ENCODE measurements around the gene MED27.

The MED27 gene

DNA sequence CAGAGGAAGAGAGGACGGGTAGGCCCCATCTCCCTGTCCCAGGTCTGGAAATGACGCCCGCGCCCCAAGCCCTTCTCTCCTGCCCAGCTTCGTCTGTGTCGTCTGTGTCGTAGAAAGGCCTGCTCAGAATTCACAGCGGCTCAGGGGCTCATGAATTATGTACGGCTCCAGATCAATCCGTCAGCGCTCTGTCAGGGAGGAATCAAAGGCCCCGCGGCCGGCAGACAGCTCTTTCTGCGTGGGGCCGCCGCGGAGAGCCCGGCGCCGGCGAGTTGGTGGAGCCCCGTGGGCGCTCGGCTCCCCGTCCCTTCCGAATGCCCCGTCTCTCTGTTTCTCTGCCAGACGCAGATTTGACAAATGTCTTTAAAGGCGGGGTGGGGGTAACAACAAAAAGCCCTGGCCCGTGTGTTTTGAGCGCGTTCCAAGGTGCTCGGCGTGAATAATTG, 255.9 kb downstream of the MED27 start:
- Histone ChIP-seq H3K4me3 (ENCODE audit: low read depth, low read length) (no peak overlapping the region), H3K27ac (ENCODE audit: low read depth, low read length) (no peak overlapping the region), H2BK12ac (ENCODE audit: low read length) (no peak overlapping the region), H4K8ac (ENCODE audit: low read depth, low read length) (no peak overlapping the region), H3K4ac (ENCODE audit: low read depth, low read length) (no peak overlapping the region), H3K27me3 (ENCODE audit: insufficient read depth, low read length) (no peaks in the 10 kb centered on the region), H2BK5ac (ENCODE audit: low read depth, low read length, poor library complexity) (no peak overlapping the region), H3K9me3 (ENCODE audit: insufficient read depth, low read depth, low read length) (no peaks in the 10 kb centered on the region), H2AFZ (ENCODE audit: insufficient read depth, low read length, poor library complexity) (no peak overlapping the region), H4K12ac (ENCODE audit: low read depth, low read length) (no peak overlapping the region), H3K9ac (ENCODE audit: low read length) (no peak overlapping the region), H3K23ac (ENCODE audit: low read length) (no peak overlapping the region), H3K79me1 (ENCODE audit: low read length) (no peaks in the 10 kb centered on the region), H3K14ac (ENCODE audit: low read length) (no peak overlapping the region), H3K79me2 (ENCODE audit: control insufficient read depth, insufficient read depth, low read length, poor library complexity) (no peaks in the 10 kb centered on the region), H3K36me3 (ENCODE audit: control insufficient read depth in 1 of 2, insufficient read depth in 2 of 2, low read length in 2 of 2) (no peaks in the 10 kb centered on the region), H4K91ac (ENCODE audit: low read depth, low read length) (no peak overlapping the region), H2AK5ac (ENCODE audit: low read length) (no peak overlapping the region), H2BK120ac (ENCODE audit: insufficient read depth, low read length, poor library complexity) (no peak overlapping the region), H3K18ac (ENCODE audit: low read length) (no peak overlapping the region), H3K4me2 (ENCODE audit: low read length) (no peak overlapping the region), H3K4me1 (ENCODE audit: control insufficient read depth in 1 of 2, insufficient read depth in 2 of 2, low read length in 2 of 2) (no peaks in the 10 kb centered on the region)
- no peak for DNase-seq
- no CpG with 5 or more reads among the region's 35 CpGs for WGBS (ENCODE audit: extremely low coverage, insufficient coverage, insufficient read length)

DNA sequence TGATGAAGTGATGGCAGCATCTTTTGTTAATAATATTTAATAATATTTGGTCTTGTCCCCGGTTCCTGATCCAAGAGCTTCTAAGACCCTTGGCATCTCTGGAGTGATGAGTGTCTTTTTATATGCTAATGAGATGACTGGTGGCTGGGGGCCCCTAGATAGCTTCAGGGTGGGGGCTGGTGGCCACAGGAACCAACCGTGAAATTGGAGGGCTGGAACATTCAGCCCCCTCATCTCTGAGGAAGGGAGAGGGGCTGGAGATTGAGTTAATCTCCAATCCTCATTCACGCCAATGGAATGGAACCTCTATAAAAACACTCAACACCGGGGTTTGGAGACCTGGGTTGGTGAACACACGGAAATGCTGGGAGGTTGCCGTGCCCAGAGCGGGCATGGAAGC, 261.6 kb downstream of the MED27 start:
- no peak overlapping the region for H2AFZ ChIP-seq (ENCODE audit: insufficient read depth, low read length, poor library complexity)

GRCh38 chr9:131817627-131818026, 262.0 kb downstream of the MED27 start:
- Histone ChIP-seq H3K4ac (ENCODE audit: low read depth, low read length) (no peak overlapping the region), H2AFZ (ENCODE audit: insufficient read depth, low read length, poor library complexity) (no peak overlapping the region), H2BK5ac (ENCODE audit: low read depth, low read length, poor library complexity) (no peak overlapping the region), H3K36me3 (ENCODE audit: control insufficient read depth in 1 of 2, insufficient read depth in 2 of 2, low read length in 2 of 2) (no peaks in the 10 kb centered on the region), H3K18ac (ENCODE audit: low read length) (no peak overlapping the region), H2BK120ac (ENCODE audit: insufficient read depth, low read length, poor library complexity) (no peak overlapping the region), H3K9ac (ENCODE audit: low read length) (no peak overlapping the region), H2AK5ac (ENCODE audit: low read length) (no peak overlapping the region), H3K27me3 (ENCODE audit: insufficient read depth, low read length) (no peaks in the 10 kb centered on the region), H3K27ac (ENCODE audit: low read depth, low read length) (no peak overlapping the region), H3K4me1 (ENCODE audit: control insufficient read depth in 1 of 2, insufficient read depth in 2 of 2, low read length in 2 of 2) (no peaks in the 10 kb centered on the region), H3K14ac (ENCODE audit: low read length) (no peak overlapping the region), H3K79me2 (ENCODE audit: control insufficient read depth, insufficient read depth, low read length, poor library complexity) (no peaks in the 10 kb centered on the region), H3K23ac (ENCODE audit: low read length) (no peak overlapping the region), H2BK12ac (ENCODE audit: low read length) (no peak overlapping the region), H3K4me2 (ENCODE audit: low read length) (no peak overlapping the region), H4K8ac (ENCODE audit: low read depth, low read length) (no peak overlapping the region), H3K4me3 (ENCODE audit: low read depth, low read length) (no peak overlapping the region), H4K12ac (ENCODE audit: low read depth, low read length) (no peak overlapping the region), H3K9me3 (ENCODE audit: insufficient read depth, low read depth, low read length) (no peaks in the 10 kb centered on the region), H4K91ac (ENCODE audit: low read depth, low read length) (no peak overlapping the region), H3K79me1 (ENCODE audit: low read length) (no peaks in the 10 kb centered on the region)
- no peak for DNase-seq
- WGBS (ENCODE audit: extremely low coverage, insufficient coverage, insufficient read length), result no CpG with 5 or more reads among the region's 9 CpGs

More for the DNA sequence above, 261.6 kb downstream of the MED27 start:
- no peak for DNase-seq
- Histone ChIP-seq H3K18ac (ENCODE audit: low read length) (no peak overlapping the region), H2BK120ac (ENCODE audit: insufficient read depth, low read length, poor library complexity) (no peak overlapping the region), H3K9me3 (ENCODE audit: insufficient read depth, low read depth, low read length) (no peaks in the 10 kb centered on the region), H3K23ac (ENCODE audit: low read length) (no peak overlapping the region), H4K12ac (ENCODE audit: low read depth, low read length) (no peak overlapping the region), H2AK5ac (ENCODE audit: low read length) (no peak overlapping the region), H4K8ac (ENCODE audit: low read depth, low read length) (no peak overlapping the region), H2BK12ac (ENCODE audit: low read length) (no peak overlapping the region), H3K27ac (ENCODE audit: low read depth, low read length) (no peak overlapping the region), H3K27me3 (ENCODE audit: insufficient read depth, low read length) (no peaks in the 10 kb centered on the region), H3K4me1 (ENCODE audit: control insufficient read depth in 1 of 2, insufficient read depth in 2 of 2, low read length in 2 of 2) (no peaks in the 10 kb centered on the region), H3K4me2 (ENCODE audit: low read length) (no peak overlapping the region), H4K91ac (ENCODE audit: low read depth, low read length) (no peak overlapping the region), H3K36me3 (ENCODE audit: control insufficient read depth in 1 of 2, insufficient read depth in 2 of 2, low read length in 2 of 2) (no peaks in the 10 kb centered on the region), H2BK5ac (ENCODE audit: low read depth, low read length, poor library complexity) (no peak overlapping the region), H3K79me1 (ENCODE audit: low read length) (no peaks in the 10 kb centered on the region), H3K4me3 (ENCODE audit: low read depth, low read length) (no peak overlapping the region), H3K14ac (ENCODE audit: low read length) (no peak overlapping the region), H3K79me2 (ENCODE audit: control insufficient read depth, insufficient read depth, low read length, poor library complexity) (no peaks in the 10 kb centered on the region), H3K4ac (ENCODE audit: low read depth, low read length) (no peak overlapping the region), H3K9ac (ENCODE audit: low read length) (no peak overlapping the region)
- WGBS (ENCODE audit: extremely low coverage, insufficient coverage, insufficient read length), result no CpG with 5 or more reads among the region's 7 CpGs

GRCh38 chr9:131817073-131817472, 262.6 kb downstream of the MED27 start:
- no peak overlapping the region for H2BK120ac ChIP-seq (ENCODE audit: insufficient read depth, low read length, poor library complexity)
- DNase-seq, result no peak
- H3K9ac ChIP-seq (ENCODE audit: low read length), result no peak overlapping the region
- no peak overlapping the region for H2AK5ac ChIP-seq (ENCODE audit: low read length)
- no peaks in the 10 kb centered on the region for H3K27me3 ChIP-seq (ENCODE audit: insufficient read depth, low read length)
- no peak overlapping the region for H4K8ac ChIP-seq (ENCODE audit: low read depth, low read length)
- H3K4ac ChIP-seq (ENCODE audit: low read depth, low read length), result no peak overlapping the region
- H2BK5ac ChIP-seq (ENCODE audit: low read depth, low read length, poor library complexity), result no peak overlapping the region
- no peak overlapping the region for H4K91ac ChIP-seq (ENCODE audit: low read depth, low read length)
- no peak overlapping the region for H3K4me2 ChIP-seq (ENCODE audit: low read length)
- H3K23ac ChIP-seq (ENCODE audit: low read length), result no peak overlapping the region
- H3K9me3 ChIP-seq (ENCODE audit: insufficient read depth, low read depth, low read length), result no peaks in the 10 kb centered on the region
- no peaks in the 10 kb centered on the region for H3K36me3 ChIP-seq (ENCODE audit: control insufficient read depth in 1 of 2, insufficient read depth in 2 of 2, low read length in 2 of 2)
- H3K27ac ChIP-seq (ENCODE audit: low read depth, low read length), result no peak overlapping the region
- no peak overlapping the region for H3K18ac ChIP-seq (ENCODE audit: low read length)
- H3K79me2 ChIP-seq (ENCODE audit: control insufficient read depth, insufficient read depth, low read length, poor library complexity), result no peaks in the 10 kb centered on the region
- H3K4me3 ChIP-seq (ENCODE audit: low read depth, low read length), result no peak overlapping the region
- H2AFZ ChIP-seq (ENCODE audit: insufficient read depth, low read length, poor library complexity), result no peak overlapping the region
- H4K12ac ChIP-seq (ENCODE audit: low read depth, low read length), result no peak overlapping the region
- H3K14ac ChIP-seq (ENCODE audit: low read length), result no peak overlapping the region
- no peaks in the 10 kb centered on the region for H3K4me1 ChIP-seq (ENCODE audit: control insufficient read depth in 1 of 2, insufficient read depth in 2 of 2, low read length in 2 of 2)
- H3K79me1 ChIP-seq (ENCODE audit: low read length), result no peaks in the 10 kb centered on the region
- no CpG with 5 or more reads among the region's 4 CpGs for WGBS (ENCODE audit: extremely low coverage, insufficient coverage, insufficient read length)
- no peak overlapping the region for H2BK12ac ChIP-seq (ENCODE audit: low read length)

Measured in trophoblast cell (in vitro differentiated cells and primary cell).